ENCODE measurements around the gene CTRB1. TPM values are rescaled to one million over a fixed set of nuclear protein-coding genes. Genes with fewer than 3 reads are reported as not detected.
"Not testable (repeated sequence)": the region's sequence is repeated elsewhere in the genome, so short reads cannot be mapped to it uniquely, and the experiment has no call there.

Gene CTRB1
- total and polyA plus RNA-seq, 4 donors = 0.24 TPM; not detected in 3

DNA sequence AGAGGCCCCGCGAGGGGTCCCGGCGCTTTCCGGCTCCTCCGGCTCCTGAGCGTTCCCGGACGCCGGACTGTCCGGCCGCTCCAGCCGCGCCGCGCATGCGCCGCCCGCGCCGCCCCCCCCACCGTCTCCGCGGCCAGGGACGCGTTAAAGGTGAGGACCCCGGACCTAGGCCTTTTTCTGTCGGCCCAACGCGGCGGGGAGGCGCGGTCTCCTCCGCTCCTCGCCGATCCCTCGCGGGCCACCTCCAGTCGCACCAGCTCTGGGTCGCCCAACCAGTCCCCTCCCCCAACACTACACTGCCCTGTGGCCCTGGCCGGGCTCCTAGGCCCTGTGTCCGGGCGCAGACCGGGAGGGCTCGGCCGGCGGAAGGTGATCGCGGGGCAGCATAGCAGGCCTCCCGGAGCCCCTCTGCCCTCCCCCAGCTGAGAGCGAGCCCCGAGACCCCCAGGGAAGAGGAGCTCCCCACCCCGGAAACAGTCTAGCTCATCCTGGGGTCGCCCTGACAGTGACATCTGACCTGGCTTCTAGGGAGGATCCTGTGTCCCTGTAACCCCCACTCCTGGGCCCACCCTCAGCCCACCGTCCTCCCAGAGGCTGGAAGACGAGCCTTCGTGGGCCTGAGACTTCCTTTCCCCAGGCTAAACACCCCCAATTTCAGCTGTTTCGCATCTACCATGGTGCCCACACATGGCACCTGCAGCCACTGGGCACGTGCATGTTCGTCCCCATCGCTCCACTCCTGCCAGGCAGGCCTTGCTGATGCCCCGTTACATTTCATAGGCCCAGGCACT lies 47.3 kb downstream of the CTRB1 start:
- H3K27me3 ChIP-seq (ENCODE audit: control insufficient read depth, insufficient read depth, low read length) = no peaks in the 10 kb centered on the region
- DNase-seq (ENCODE audit: low read depth in 4 of 6, low spot score in 6 of 6) = peak in 3 of 6 donors; percentile 69 to 90 (median 89)
- peak overlapping the region; percentile 87 for H3K27ac ChIP-seq (ENCODE audit: low read depth, low read length)
- peak overlapping the region; percentile 91 for H3K4me3 ChIP-seq (ENCODE audit: low read depth, low read length)
- H3K4me1 ChIP-seq (ENCODE audit: control insufficient read depth, insufficient read depth, low read length) = peaks cover 68% of the 10 kb centered on the region
- H3K36me3 ChIP-seq (ENCODE audit: control insufficient read depth, insufficient read depth, low read length) = peaks cover 34% of the 10 kb centered on the region
- 5% methylated on average over 60 of the region's 62 CpGs for WGBS (ENCODE audit: insufficient coverage)
- H3K9me3 ChIP-seq (ENCODE audit: control insufficient read depth, insufficient read depth, low read length) = no peaks in the 10 kb centered on the region

GRCh38 chr16:75266738-75267630 lies 48.2 kb downstream of the CTRB1 start:
- DNase-seq (ENCODE audit: low read depth in 4 of 6, low spot score in 6 of 6) = peak in 2 of 6 donors; percentile 71 to 89
- WGBS (ENCODE audit: insufficient coverage) = 37% methylated on average over 23 of the region's 27 CpGs
- peak overlapping the region; percentile 87 for H3K27ac ChIP-seq (ENCODE audit: low read depth, low read length)

DNA sequence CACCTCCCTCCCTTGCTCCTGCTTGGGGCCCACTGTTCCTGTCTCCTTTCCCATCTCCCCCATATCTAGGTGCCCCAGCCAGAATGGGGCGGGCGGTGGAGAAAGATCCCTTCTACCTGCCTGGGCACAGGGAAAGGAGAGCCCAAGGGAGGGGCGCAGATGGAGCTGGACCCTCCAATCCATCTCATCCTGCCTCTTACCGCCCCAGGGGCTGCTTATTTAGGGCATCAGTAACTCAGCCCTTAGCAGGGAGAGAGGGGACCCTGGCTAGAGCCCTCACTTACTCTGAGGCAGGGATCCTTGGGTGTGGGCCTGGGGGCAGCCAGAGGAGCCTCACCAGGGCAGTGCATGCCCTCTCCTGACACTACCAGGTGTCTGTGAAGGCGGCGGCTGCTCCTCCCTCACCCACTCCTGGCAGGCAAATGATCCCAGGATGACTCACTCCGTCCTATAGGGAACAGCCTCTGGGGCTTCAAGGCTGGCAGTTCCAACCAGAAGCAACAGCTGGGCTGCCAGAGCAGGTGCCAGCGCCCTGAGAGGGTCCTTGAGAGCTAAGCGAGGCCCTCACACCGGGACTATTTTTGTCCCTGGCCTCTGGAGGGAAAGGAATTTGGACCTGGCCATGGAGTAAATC lies 49.0 kb downstream of the CTRB1 start:
- 49% methylated on average over 5 of the region's 10 CpGs for WGBS (ENCODE audit: insufficient coverage)
- no peak for DNase-seq (ENCODE audit: low read depth in 4 of 6, low spot score in 6 of 6)
- no peak overlapping the region for H3K4me3 ChIP-seq (ENCODE audit: low read depth, low read length)
- H3K9me3 ChIP-seq (ENCODE audit: control insufficient read depth, insufficient read depth, low read length) = no peaks in the 10 kb centered on the region
- H3K4me1 ChIP-seq (ENCODE audit: control insufficient read depth, insufficient read depth, low read length) = peaks cover 62% of the 10 kb centered on the region
- H3K36me3 ChIP-seq (ENCODE audit: control insufficient read depth, insufficient read depth, low read length) = peaks cover 18% of the 10 kb centered on the region
- peak overlapping the region; percentile 87 for H3K27ac ChIP-seq (ENCODE audit: low read depth, low read length)
- H3K27me3 ChIP-seq (ENCODE audit: control insufficient read depth, insufficient read depth, low read length) = no peaks in the 10 kb centered on the region

More at GRCh38 chr16:75266738-75267630, 48.2 kb downstream of the CTRB1 start:
- peaks cover 26% of the 10 kb centered on the region for H3K36me3 ChIP-seq (ENCODE audit: control insufficient read depth, insufficient read depth, low read length)
- H3K27me3 ChIP-seq (ENCODE audit: control insufficient read depth, insufficient read depth, low read length) = no peaks in the 10 kb centered on the region
- peak overlapping the region; percentile 62 for H3K4me3 ChIP-seq (ENCODE audit: low read depth, low read length)
- H3K9me3 ChIP-seq (ENCODE audit: control insufficient read depth, insufficient read depth, low read length) = no peaks in the 10 kb centered on the region
- H3K4me1 ChIP-seq (ENCODE audit: control insufficient read depth, insufficient read depth, low read length) = peaks cover 63% of the 10 kb centered on the region

DNA sequence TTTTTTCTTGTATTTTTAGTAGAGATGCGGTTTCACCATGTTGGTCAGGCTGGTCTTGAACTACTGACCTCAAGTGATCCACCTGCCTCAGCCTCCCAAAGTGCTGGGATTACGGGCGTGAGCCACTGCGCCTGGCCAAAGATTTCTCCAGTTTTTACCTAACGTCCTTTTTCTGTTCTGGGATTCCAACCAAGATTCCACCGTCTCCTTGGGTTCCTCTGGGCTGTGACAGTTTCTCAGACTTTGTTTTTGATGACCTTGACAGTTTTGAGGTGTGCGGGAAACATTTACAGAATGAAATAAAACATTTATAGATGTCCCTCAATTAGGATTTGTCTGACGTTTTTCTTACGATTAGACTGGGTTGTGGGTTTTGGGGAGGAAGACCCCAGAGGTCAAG lies 50.6 kb downstream of the CTRB1 start:
- not testable (repeated sequence) for H3K9me3 ChIP-seq (ENCODE audit: control insufficient read depth, insufficient read depth, low read length); H3K27ac ChIP-seq (ENCODE audit: low read depth, low read length); H3K36me3 ChIP-seq (ENCODE audit: control insufficient read depth, insufficient read depth, low read length); DNase-seq (ENCODE audit: low read depth in 4 of 6, low spot score in 6 of 6); H3K27me3 ChIP-seq (ENCODE audit: control insufficient read depth, insufficient read depth, low read length); H3K4me3 ChIP-seq (ENCODE audit: low read depth, low read length)
- 82% methylated on average over 5 of the region's 9 CpGs for WGBS (ENCODE audit: insufficient coverage)
- H3K4me1 ChIP-seq (ENCODE audit: control insufficient read depth, insufficient read depth, low read length) = peaks cover 46% of the 10 kb centered on the region

DNA sequence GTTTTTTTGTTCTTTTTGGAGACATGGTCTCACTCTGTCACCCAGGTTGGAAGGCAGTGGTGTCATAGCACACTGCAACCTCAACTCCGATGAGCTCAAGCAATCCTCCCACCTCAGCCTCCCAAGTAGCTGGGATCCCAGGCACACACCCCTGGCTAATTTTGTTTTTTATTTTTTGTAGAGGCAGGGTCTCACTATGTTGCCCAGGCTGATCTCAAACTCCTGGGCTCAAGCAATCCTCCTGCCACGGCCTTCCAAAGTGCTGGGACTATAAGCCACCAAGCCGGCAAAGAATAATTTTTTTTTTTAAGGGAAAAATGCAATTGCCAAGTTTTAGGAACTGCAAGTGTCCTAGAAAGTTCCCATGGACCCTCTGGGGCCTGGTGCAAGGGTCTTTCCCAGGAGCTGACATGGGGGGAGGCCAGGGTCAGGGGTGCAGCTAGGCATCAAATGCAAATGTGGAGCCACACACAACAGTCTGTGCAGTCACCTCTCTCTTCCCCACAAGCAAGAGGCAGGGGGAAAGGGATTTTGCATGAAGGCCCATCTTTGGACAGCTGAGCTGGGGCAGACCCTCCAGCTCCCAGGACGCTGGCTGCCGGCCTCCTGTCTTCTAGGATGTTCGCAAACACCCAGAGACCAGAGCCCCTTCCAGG lies 52.8 kb downstream of the CTRB1 start:
- Histone ChIP-seq H3K4me1 (ENCODE audit: control insufficient read depth, insufficient read depth, low read length) (peaks cover 30% of the 10 kb centered on the region), H3K36me3 (ENCODE audit: control insufficient read depth, insufficient read depth, low read length) (no peaks in the 10 kb centered on the region), H3K4me3 (ENCODE audit: low read depth, low read length) (no peak overlapping the region), H3K27me3 (ENCODE audit: control insufficient read depth, insufficient read depth, low read length) (no peaks in the 10 kb centered on the region), H3K9me3 (ENCODE audit: control insufficient read depth, insufficient read depth, low read length) (no peaks in the 10 kb centered on the region), H3K27ac (ENCODE audit: low read depth, low read length) (peak overlapping the region; percentile 70)
- 64% methylated on average over 5 of the region's 6 CpGs for WGBS (ENCODE audit: insufficient coverage)
- no peak for DNase-seq (ENCODE audit: low read depth in 4 of 6, low spot score in 6 of 6)

GRCh38 chr16:75272097-75272551 lies 53.3 kb downstream of the CTRB1 start:
- no peaks in the 10 kb centered on the region for H3K27me3 ChIP-seq (ENCODE audit: control insufficient read depth, insufficient read depth, low read length)
- peaks cover 24% of the 10 kb centered on the region for H3K4me1 ChIP-seq (ENCODE audit: control insufficient read depth, insufficient read depth, low read length)
- WGBS (ENCODE audit: insufficient coverage) = 45% methylated on average over 12 of the region's 12 CpGs
- DNase-seq (ENCODE audit: low read depth in 4 of 6, low spot score in 6 of 6) = peak in 1 of 6 donors; percentile 17
- no peaks in the 10 kb centered on the region for H3K9me3 ChIP-seq (ENCODE audit: control insufficient read depth, insufficient read depth, low read length)
- H3K36me3 ChIP-seq (ENCODE audit: control insufficient read depth, insufficient read depth, low read length) = no peaks in the 10 kb centered on the region
- H3K4me3 ChIP-seq (ENCODE audit: low read depth, low read length) = no peak overlapping the region
- H3K27ac ChIP-seq (ENCODE audit: low read depth, low read length) = peak overlapping the region; percentile 70

GRCh38 chr16:75272629-75273028 lies 53.8 kb downstream of the CTRB1 start:
- H3K9me3 ChIP-seq (ENCODE audit: control insufficient read depth, insufficient read depth, low read length); H3K4me3 ChIP-seq (ENCODE audit: low read depth, low read length); DNase-seq (ENCODE audit: low read depth in 4 of 6, low spot score in 6 of 6); H3K36me3 ChIP-seq (ENCODE audit: control insufficient read depth, insufficient read depth, low read length); H3K27me3 ChIP-seq (ENCODE audit: control insufficient read depth, insufficient read depth, low read length): not testable (repeated sequence)
- 96% methylated on average over 9 of the region's 10 CpGs for WGBS (ENCODE audit: insufficient coverage)
- peak overlapping the region; percentile 70 for H3K27ac ChIP-seq (ENCODE audit: low read depth, low read length)
- H3K4me1 ChIP-seq (ENCODE audit: control insufficient read depth, insufficient read depth, low read length) = peaks cover 19% of the 10 kb centered on the region

GRCh38 chr16:75273054-75273925 lies 54.5 kb downstream of the CTRB1 start:
- no peaks in the 10 kb centered on the region for H3K27me3 ChIP-seq (ENCODE audit: control insufficient read depth, insufficient read depth, low read length)
- 88% methylated on average over 20 of the region's 23 CpGs for WGBS (ENCODE audit: insufficient coverage)

More at GRCh38 chr16:75273054-75273925, 54.5 kb downstream of the CTRB1 start:
- H3K36me3 ChIP-seq (ENCODE audit: control insufficient read depth, insufficient read depth, low read length) = no peaks in the 10 kb centered on the region
- no peak for DNase-seq (ENCODE audit: low read depth in 4 of 6, low spot score in 6 of 6)
- H3K4me3 ChIP-seq (ENCODE audit: low read depth, low read length) = no peak overlapping the region
- H3K4me1 ChIP-seq (ENCODE audit: control insufficient read depth, insufficient read depth, low read length) = peaks cover 13% of the 10 kb centered on the region
- no peaks in the 10 kb centered on the region for H3K9me3 ChIP-seq (ENCODE audit: control insufficient read depth, insufficient read depth, low read length)
- no peak overlapping the region for H3K27ac ChIP-seq (ENCODE audit: low read depth, low read length)
